ENCODE measurements around the gene PPBP. TPM values are rescaled to one million over a fixed set of nuclear protein-coding genes. Genes with fewer than 3 reads are reported as not detected.

PPBP gene
- total RNA-seq, 2 donors from 2014 or later, result not detected

- Histone ChIP-seq H3K27ac (no peak overlapping the region), H3K9me3 (no peaks in the 10 kb centered on the region), H3K27me3 (replicated peaks; ENCODE audit: insufficient read depth) (no peaks in the 10 kb centered on the region), H3K36me3 (no peaks in the 10 kb centered on the region), H3K4me1 (ENCODE audit: control insufficient read depth in 1 of 2, low read depth in 2 of 2) (no peaks in the 10 kb centered on the region), H3K4me3 (no peak overlapping the region)
- DNase-seq (ENCODE audit: low spot score), result no peak
- no peak for ATAC-seq (ENCODE audit: insufficient number of reproducible peaks, low FRiP score, low read depth)
- no peak for TF ChIP-seq CTCF (IDR thresholded peaks at IDR 0.05)
Observed at GRCh38 chr4:74018116-74018515, 30.1 kb upstream of the PPBP start.

- no peak overlapping the region for H3K27ac ChIP-seq
- ATAC-seq (ENCODE audit: insufficient number of reproducible peaks, low FRiP score, low read depth) (no peak), DNase-seq (ENCODE audit: low spot score) (no peak)
- no peaks in the 10 kb centered on the region for H3K4me1 ChIP-seq (ENCODE audit: control insufficient read depth in 1 of 2, low read depth in 2 of 2)
- no peak for TF ChIP-seq CTCF (IDR thresholded peaks at IDR 0.05)
- no peaks in the 10 kb centered on the region for H3K9me3 ChIP-seq
- H3K36me3 ChIP-seq, result no peaks in the 10 kb centered on the region
- H3K4me3 ChIP-seq, result no peak overlapping the region
- no peaks in the 10 kb centered on the region for H3K27me3 ChIP-seq (replicated peaks; ENCODE audit: insufficient read depth)
Observed at GRCh38 chr4:74016068-74016467, 28.1 kb upstream of the PPBP start.

GRCh38 chr4:74015126-74015780 is 27.3 kb upstream of the PPBP start:
- ATAC-seq (ENCODE audit: insufficient number of reproducible peaks, low FRiP score, low read depth), result no peak
- no peaks in the 10 kb centered on the region for H3K27me3 ChIP-seq (replicated peaks; ENCODE audit: insufficient read depth)
- no peak for TF ChIP-seq CTCF (IDR thresholded peaks at IDR 0.05)

GRCh38 chr4:74014332-74014731 is 26.3 kb upstream of the PPBP start:
- Histone ChIP-seq H3K36me3 (no peaks in the 10 kb centered on the region), H3K4me3 (no peak overlapping the region), H3K27me3 (replicated peaks; ENCODE audit: insufficient read depth) (no peaks in the 10 kb centered on the region), H3K9me3 (no peaks in the 10 kb centered on the region), H3K4me1 (ENCODE audit: control insufficient read depth in 1 of 2, low read depth in 2 of 2) (no peaks in the 10 kb centered on the region), H3K27ac (no peak overlapping the region)
- TF ChIP-seq CTCF (IDR thresholded peaks at IDR 0.05), result no peak
- ATAC-seq (ENCODE audit: insufficient number of reproducible peaks, low FRiP score, low read depth), result no peak
- no peak for DNase-seq (ENCODE audit: low spot score)

More at GRCh38 chr4:74015126-74015780, 27.3 kb upstream of the PPBP start:
- Histone ChIP-seq H3K9me3 (no peaks in the 10 kb centered on the region), H3K36me3 (no peaks in the 10 kb centered on the region), H3K27ac (no peak overlapping the region), H3K4me3 (no peak overlapping the region), H3K4me1 (ENCODE audit: control insufficient read depth in 1 of 2, low read depth in 2 of 2) (no peaks in the 10 kb centered on the region)
- no peak for DNase-seq (ENCODE audit: low spot score)

GRCh38 chr4:74013264-74013663 is 25.3 kb upstream of the PPBP start:
- TF ChIP-seq CTCF (IDR thresholded peaks at IDR 0.05), result no peak
- Histone ChIP-seq H3K36me3 (no peaks in the 10 kb centered on the region), H3K27me3 (replicated peaks; ENCODE audit: insufficient read depth) (no peaks in the 10 kb centered on the region), H3K4me3 (no peak overlapping the region), H3K4me1 (ENCODE audit: control insufficient read depth in 1 of 2, low read depth in 2 of 2) (no peaks in the 10 kb centered on the region), H3K9me3 (no peaks in the 10 kb centered on the region), H3K27ac (no peak overlapping the region)
- no peak for DNase-seq (ENCODE audit: low spot score)
- ATAC-seq (ENCODE audit: insufficient number of reproducible peaks, low FRiP score, low read depth), result no peak

Measured in thoracic aorta (tissue), 2 donors.